ENCODE results near the gene SLC25A24. TPM values are rescaled to one million over a fixed set of nuclear protein-coding genes. Genes with fewer than 3 reads are reported as not detected.

The SLC25A24 gene
- total RNA-seq, 4 donors from 2014 or later: 30.5 to 108 (median 62.2) TPM

DNA sequence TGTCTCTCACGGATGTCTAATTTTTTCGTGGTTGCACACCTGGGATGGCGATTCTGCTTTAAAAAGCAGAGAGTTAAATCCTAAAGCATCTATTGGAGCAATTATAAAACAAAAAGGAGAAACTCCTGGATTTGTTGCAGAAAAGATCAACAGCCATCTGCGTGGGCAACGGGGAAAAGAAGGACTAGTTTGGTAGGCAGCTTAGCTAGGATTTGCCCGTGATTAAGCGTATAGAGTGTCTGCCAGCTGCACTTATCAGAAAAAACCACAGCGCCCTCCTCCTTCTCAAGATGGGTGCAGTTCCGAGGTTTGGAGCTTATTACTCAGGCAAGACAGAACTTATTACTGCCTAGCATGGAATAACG lies 526 bp upstream of the SLC25A24 start:
- Histone ChIP-seq H3K27me3 (no peaks in the 10 kb centered on the region), H3K4me1 (peaks cover 0 to 29% (median 6%) of the 10 kb centered on the region in 4 donors), H3K4me3 (peak overlapping the region; percentile 76 to 99 (median 90)), H3K36me3 (peaks cover 0 to 7% (median 0%) of the 10 kb centered on the region in 3 donors), H3K9me3 (no peaks in the 10 kb centered on the region), H3K27ac (peak overlapping the region; percentile 88 to 99 (median 96))
- DNase-seq: peak; percentile 47 to 70 (median 61)
- no peak for TF ChIP-seq POLR2A (IDR thresholded peaks at IDR 0.05)
- TF ChIP-seq, protein P1, sequence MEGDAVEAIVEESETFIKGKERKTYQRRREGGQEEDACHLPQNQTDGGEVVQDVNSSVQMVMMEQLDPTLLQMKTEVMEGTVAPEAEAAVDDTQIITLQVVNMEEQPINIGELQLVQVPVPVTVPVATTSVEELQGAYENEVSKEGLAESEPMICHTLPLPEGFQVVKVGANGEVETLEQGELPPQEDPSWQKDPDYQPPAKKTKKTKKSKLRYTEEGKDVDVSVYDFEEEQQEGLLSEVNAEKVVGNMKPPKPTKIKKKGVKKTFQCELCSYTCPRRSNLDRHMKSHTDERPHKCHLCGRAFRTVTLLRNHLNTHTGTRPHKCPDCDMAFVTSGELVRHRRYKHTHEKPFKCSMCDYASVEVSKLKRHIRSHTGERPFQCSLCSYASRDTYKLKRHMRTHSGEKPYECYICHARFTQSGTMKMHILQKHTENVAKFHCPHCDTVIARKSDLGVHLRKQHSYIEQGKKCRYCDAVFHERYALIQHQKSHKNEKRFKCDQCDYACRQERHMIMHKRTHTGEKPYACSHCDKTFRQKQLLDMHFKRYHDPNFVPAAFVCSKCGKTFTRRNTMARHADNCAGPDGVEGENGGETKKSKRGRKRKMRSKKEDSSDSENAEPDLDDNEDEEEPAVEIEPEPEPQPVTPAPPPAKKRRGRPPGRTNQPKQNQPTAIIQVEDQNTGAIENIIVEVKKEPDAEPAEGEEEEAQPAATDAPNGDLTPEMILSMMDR (IDR thresholded peaks at IDR 0.05): peak in 2 of 6 experiments; percentile 20 to 23

DNA sequence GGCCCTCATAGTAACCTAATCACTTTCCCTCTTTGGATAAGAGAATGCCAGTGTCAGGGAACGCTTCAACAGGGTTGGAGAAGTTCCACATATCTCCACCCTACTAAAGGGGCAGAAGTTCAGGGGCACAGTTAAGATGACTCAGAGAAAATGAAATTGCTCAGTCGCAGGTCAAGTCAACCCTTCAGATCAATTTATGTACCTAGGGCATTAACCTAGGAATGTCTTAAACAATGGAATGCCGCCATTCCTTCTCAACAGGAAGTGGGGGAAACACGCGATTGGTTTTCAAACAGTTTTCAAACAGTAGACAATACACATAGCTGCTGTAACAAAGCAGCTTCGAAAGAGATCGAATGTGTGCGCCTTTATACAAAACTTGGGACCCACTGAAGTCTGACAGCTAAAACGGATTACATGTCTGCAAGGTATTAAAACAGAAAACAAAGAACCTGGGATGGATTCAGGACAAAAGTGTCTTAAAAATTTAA lies 897 bp downstream of the SLC25A24 start:
- Histone ChIP-seq H3K4me1 (peaks cover 0 to 29% (median 6%) of the 10 kb centered on the region in 4 donors), H3K9me3 (no peaks in the 10 kb centered on the region), H3K4me3 (peak overlapping the region; percentile 76 to 99 (median 90)), H3K27me3 (no peaks in the 10 kb centered on the region), H3K27ac (peak overlapping the region; percentile 88 to 99 (median 96)), H3K36me3 (peaks cover 0 to 19% (median 0%) of the 10 kb centered on the region in 3 donors)
- peak in 1 of 3 donors; percentile 59 for DNase-seq
- TF ChIP-seq, protein P1 (IDR thresholded peaks at IDR 0.05): peak in 3 of 6 experiments; percentile 23 to 33 (median 31)
- no peak for TF ChIP-seq POLR2A (IDR thresholded peaks at IDR 0.05)

DNA sequence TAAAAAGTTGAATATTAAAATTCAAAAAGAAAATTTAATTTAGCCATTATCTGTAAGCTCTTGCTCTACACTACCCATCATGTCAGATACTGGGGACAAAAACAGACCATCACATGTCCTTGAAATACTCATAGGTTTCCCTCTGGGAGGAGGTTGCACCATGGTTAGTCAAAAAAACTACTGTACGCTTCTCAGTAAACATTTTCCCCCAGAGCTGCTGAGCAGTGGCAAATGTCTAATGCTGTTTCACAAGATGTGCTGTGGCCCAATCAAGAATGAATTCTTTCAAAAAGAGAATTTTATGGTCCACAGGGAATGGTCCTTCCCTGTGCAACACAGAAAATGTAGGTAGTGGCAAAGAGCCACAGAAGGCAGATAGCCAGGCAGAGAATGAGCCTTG lies 6.1 kb downstream of the SLC25A24 start:
- H3K4me3 ChIP-seq: no peak overlapping the region
- no peak for DNase-seq
- TF ChIP-seq, protein P1 (IDR thresholded peaks at IDR 0.05): no peak
- TF ChIP-seq POLR2A (IDR thresholded peaks at IDR 0.05): no peak

DNA sequence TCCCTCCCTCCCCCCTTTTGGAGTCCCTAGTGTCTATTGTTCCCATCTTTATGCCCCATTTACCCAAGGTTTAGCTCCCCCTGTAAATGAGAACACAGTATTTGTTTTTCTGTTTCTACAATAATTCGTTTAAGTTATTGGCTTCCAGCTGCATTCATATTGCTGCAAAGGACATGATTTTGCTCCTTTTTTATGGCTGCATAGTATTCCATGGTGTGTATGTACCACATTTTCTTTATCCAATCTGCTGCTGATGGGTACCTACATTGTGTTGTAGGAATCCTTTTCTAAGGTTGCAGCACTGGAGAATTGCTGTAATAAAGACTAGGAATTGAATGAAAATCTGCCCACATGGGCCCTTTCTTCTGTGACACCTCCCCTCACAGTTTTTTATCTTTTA lies 6.8 kb downstream of the SLC25A24 start:
- no peak for DNase-seq
- peaks cover 0 to 13% (median 2%) of the 10 kb centered on the region in 4 donors for H3K4me1 ChIP-seq
- H3K4me3 ChIP-seq: no peak overlapping the region
- H3K27me3 ChIP-seq: no peaks in the 10 kb centered on the region
- TF ChIP-seq, protein P1 (IDR thresholded peaks at IDR 0.05): no peak
- no peak for TF ChIP-seq POLR2A (IDR thresholded peaks at IDR 0.05)
- peaks cover 0 to 32% (median 0%) of the 10 kb centered on the region in 3 donors for H3K36me3 ChIP-seq
- peaks cover 0 to 5% (median 0%) of the 10 kb centered on the region in 4 donors for H3K9me3 ChIP-seq
- H3K27ac ChIP-seq: no peak overlapping the region

More for the DNA sequence above, 6.1 kb downstream of the SLC25A24 start:
- H3K36me3 ChIP-seq: peaks cover 0 to 32% (median 0%) of the 10 kb centered on the region in 3 donors
- H3K27ac ChIP-seq: no peak overlapping the region
- H3K4me1 ChIP-seq: peaks cover 0 to 19% (median 4%) of the 10 kb centered on the region in 4 donors
- H3K9me3 ChIP-seq: peaks cover 0 to 5% (median 0%) of the 10 kb centered on the region in 4 donors
- H3K27me3 ChIP-seq: no peaks in the 10 kb centered on the region

DNA sequence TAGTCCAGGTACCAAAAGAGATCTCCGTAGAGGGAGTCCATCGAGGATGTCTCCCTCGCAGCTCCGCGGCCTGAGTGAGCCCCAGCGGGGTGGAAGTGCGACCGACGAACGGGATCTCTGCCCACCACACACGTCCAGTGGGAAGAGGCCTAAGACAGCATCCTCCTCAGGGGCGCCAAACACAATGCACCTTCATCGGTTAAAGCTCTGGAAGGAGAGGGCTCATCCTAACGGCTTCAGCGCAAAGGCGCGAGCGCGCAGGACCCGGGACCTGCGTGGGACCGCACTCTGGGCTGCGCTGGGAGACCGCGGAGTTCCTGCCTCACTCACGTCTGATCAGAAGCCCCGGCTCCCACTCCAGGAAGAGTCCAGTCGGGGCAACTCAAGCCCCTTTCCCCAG lies 7.6 kb downstream of the SLC25A24 start:
- DNase-seq: no peak
- H3K27ac ChIP-seq: no peak overlapping the region
- peaks cover 0 to 5% (median 0%) of the 10 kb centered on the region in 4 donors for H3K9me3 ChIP-seq
- H3K36me3 ChIP-seq: peaks cover 0 to 32% (median 0%) of the 10 kb centered on the region in 3 donors
- no peaks in the 10 kb centered on the region for H3K27me3 ChIP-seq
- H3K4me1 ChIP-seq: peaks cover 0 to 6% (median 0%) of the 10 kb centered on the region in 4 donors
- TF ChIP-seq POLR2A (IDR thresholded peaks at IDR 0.05): no peak
- TF ChIP-seq, protein P1 (IDR thresholded peaks at IDR 0.05): no peak
- H3K4me3 ChIP-seq: no peak overlapping the region
